ENCODE data around the gene LPCAT3. TPM values are rescaled to one million over a fixed set of nuclear protein-coding genes. Genes with fewer than 3 reads are reported as not detected.
"Not testable (repeated sequence)": the region's sequence is repeated elsewhere in the genome, so short reads cannot be mapped to it uniquely, and the experiment has no call there.

Gene LPCAT3
- total RNA-seq, 3 donors from 2014 or later = 79.8 to 121 (median 102) TPM

- intact Hi-C loops (cut with DNase I, micrococcal nuclease) = no loop called here
- H3K4me3 ChIP-seq = no peak overlapping the region
- H3K9me3 ChIP-seq = no peaks in the 10 kb centered on the region
- no peaks in the 10 kb centered on the region for H3K36me3 ChIP-seq (ENCODE audit: low read depth)
- DNase-seq (peak in 1 of 3 donors; percentile 53), ATAC-seq (no peak)
- no peaks in the 10 kb centered on the region for H3K4me1 ChIP-seq (ENCODE audit: low read depth)
- TF ChIP-seq CTCF (IDR thresholded peaks at IDR 0.05) = no peak
Measured at GRCh38 chr12:7058163-7058845, 40.0 kb upstream of the LPCAT3 start.

- intact Hi-C loops (cut with DNase I, micrococcal nuclease); H3K4me1 ChIP-seq (ENCODE audit: low read depth); ATAC-seq; H3K4me3 ChIP-seq; H3K9me3 ChIP-seq; DNase-seq; H3K36me3 ChIP-seq (ENCODE audit: low read depth): not testable (repeated sequence)
Measured at GRCh38 chr12:7055736-7056135, 37.5 kb upstream of the LPCAT3 start.

GRCh38 chr12:7054925-7055324 lies 36.6 kb upstream of the LPCAT3 start:
- DNase-seq (no peak), ATAC-seq (no peak)
- Histone ChIP-seq H3K4me3 (no peak overlapping the region), H3K9me3 (no peaks in the 10 kb centered on the region), H3K4me1 (ENCODE audit: low read depth) (no peaks in the 10 kb centered on the region), H3K36me3 (ENCODE audit: low read depth) (no peaks in the 10 kb centered on the region)
- no peak for TF ChIP-seq CTCF (IDR thresholded peaks at IDR 0.05)
- intact Hi-C loops (cut with DNase I, micrococcal nuclease) = no loop called here

- DNase-seq; H3K36me3 ChIP-seq (ENCODE audit: low read depth); H3K4me3 ChIP-seq; H3K9me3 ChIP-seq; ATAC-seq; intact Hi-C loops (cut with DNase I, micrococcal nuclease); H3K4me1 ChIP-seq (ENCODE audit: low read depth): not testable (repeated sequence)
Measured at GRCh38 chr12:7049973-7050372, 31.7 kb upstream of the LPCAT3 start.

- H3K4me3 ChIP-seq; intact Hi-C loops (cut with DNase I, micrococcal nuclease); H3K36me3 ChIP-seq (ENCODE audit: low read depth); ATAC-seq; DNase-seq; H3K9me3 ChIP-seq; H3K4me1 ChIP-seq (ENCODE audit: low read depth): not testable (repeated sequence)
Measured at GRCh38 chr12:7049445-7049951, 31.2 kb upstream of the LPCAT3 start.

- intact Hi-C loops (cut with DNase I, micrococcal nuclease) = no loop called here
- ATAC-seq = no peak
- Histone ChIP-seq H3K4me3 (no peak overlapping the region), H3K4me1 (ENCODE audit: low read depth) (no peaks in the 10 kb centered on the region), H3K9me3 (no peaks in the 10 kb centered on the region), H3K36me3 (ENCODE audit: low read depth) (no peaks in the 10 kb centered on the region)
- no peak for DNase-seq
- no peak for TF ChIP-seq CTCF (IDR thresholded peaks at IDR 0.05)
Measured at GRCh38 chr12:7047306-7047705, 29.0 kb upstream of the LPCAT3 start.

GRCh38 chr12:7046383-7047105 lies 28.3 kb upstream of the LPCAT3 start:
- no peak for TF ChIP-seq CTCF (IDR thresholded peaks at IDR 0.05)
- intact Hi-C loops (cut with DNase I, micrococcal nuclease) = no loop called here
- ATAC-seq (no peak), DNase-seq (no peak)
- Histone ChIP-seq H3K9me3 (no peaks in the 10 kb centered on the region), H3K4me1 (ENCODE audit: low read depth) (no peaks in the 10 kb centered on the region), H3K36me3 (ENCODE audit: low read depth) (no peaks in the 10 kb centered on the region), H3K4me3 (no peak overlapping the region)
